Stimulated activated CD8-positive, alpha-beta memory T cell treated with anti-CD3 and anti-CD28 coated beads, Interleukin-12 subunit alpha, Interleukin-12 subunit beta, amount 100 ng/mL, for 4 hours (primary cell): Measurements from ENCODE around the gene GCC2.
"Not testable (repeated sequence)": the region's sequence is repeated elsewhere in the genome, so short reads cannot be mapped to it uniquely, and the experiment has no call there.

Experiments
- DNase-seq: peaks from one replicate; pipeline ENCODE4 v3.0.0-alpha.2; 2020; ENCODE audit warnings: low read depth

The GCC2 gene

GRCh38 chr2:108448678-108449409, at the start of gene GCC2:
Gene GCC2 (plus strand): TSS chr2:108449206. CDS start chr2:108449275, 69 bp downstream.
- peak; percentile 93 for DNase-seq

GRCh38 chr2:108399479-108399878, 49.5 kb upstream of the GCC2 start:
- no peak for DNase-seq

GRCh38 chr2:108401800-108402199, 47.2 kb upstream of the GCC2 start:
- no peak for DNase-seq

- DNase-seq, result no peak
Observed at GRCh38 chr2:108403494-108403893, 45.5 kb upstream of the GCC2 start.

GRCh38 chr2:108404784-108405397, 44.1 kb upstream of the GCC2 start:
- no peak for DNase-seq

GRCh38 chr2:108407864-108408729, 40.9 kb upstream of the GCC2 start:
- no peak for DNase-seq

- DNase-seq, result no peak
Observed at GRCh38 chr2:108409768-108410167, 39.2 kb upstream of the GCC2 start.

- DNase-seq, result no peak
Observed at GRCh38 chr2:108412995-108413710, 35.9 kb upstream of the GCC2 start.

- DNase-seq, result no peak
Observed at GRCh38 chr2:108413711-108414095, 35.3 kb upstream of the GCC2 start.

- DNase-seq, result no peak
Observed at GRCh38 chr2:108414256-108414876, 34.6 kb upstream of the GCC2 start.

GRCh38 chr2:108414945-108415344, 34.1 kb upstream of the GCC2 start:
- no peak for DNase-seq

GRCh38 chr2:108417254-108417653, 31.8 kb upstream of the GCC2 start:
- DNase-seq, result no peak

GRCh38 chr2:108418416-108418815, 30.6 kb upstream of the GCC2 start:
- no peak for DNase-seq

- no peak for DNase-seq
Observed at GRCh38 chr2:108423067-108423466, 25.9 kb upstream of the GCC2 start.

- no peak for DNase-seq
Observed at GRCh38 chr2:108423502-108424251, 25.3 kb upstream of the GCC2 start.

GRCh38 chr2:108428286-108429009, 20.6 kb upstream of the GCC2 start:
- DNase-seq, result no peak

- DNase-seq, result not testable (repeated sequence)
Observed at GRCh38 chr2:108435578-108435977, 13.4 kb upstream of the GCC2 start.

GRCh38 chr2:108436976-108437375, 12.0 kb upstream of the GCC2 start:
- no peak for DNase-seq

GRCh38 chr2:108441712-108442111, 7.3 kb upstream of the GCC2 start:
- no peak for DNase-seq
